ENCODE data around the gene KLHDC1. TPM values are rescaled to one million over a fixed set of nuclear protein-coding genes. Genes with fewer than 3 reads are reported as not detected.
A peak's percentile ranks its signal among the peaks of the same experiment; 100 is the strongest.

Gene KLHDC1
- total RNA-seq, 1 donor from 2014 or later = 1.1 TPM

- DNase-seq (ENCODE audit: low read depth) = peak; percentile 93
- H3K4me3 ChIP-seq (ENCODE audit: low read depth, low read length) = no peak overlapping the region
- no peaks in the 10 kb centered on the region for H3K36me3 ChIP-seq (ENCODE audit: control insufficient read depth, insufficient read depth, low read length)
- no peak for FAIRE-seq
- no peak for TF ChIP-seq CTCF (IDR thresholded peaks at IDR 0.05; ENCODE audit: insufficient read depth, low read length, severe bottlenecking)
- H3K27me3 ChIP-seq (ENCODE audit: control insufficient read depth, insufficient read depth, low read length) = no peaks in the 10 kb centered on the region
Measured at GRCh38 chr14:49754570-49755097, 61.7 kb downstream of the KLHDC1 start.

GRCh38 chr14:49755378-49755777 lies 62.5 kb downstream of the KLHDC1 start:
- FAIRE-seq = no peak
- DNase-seq (ENCODE audit: low read depth) = no peak
- no peak for TF ChIP-seq CTCF (IDR thresholded peaks at IDR 0.05; ENCODE audit: insufficient read depth, low read length, severe bottlenecking)
- H3K27me3 ChIP-seq (ENCODE audit: control insufficient read depth, insufficient read depth, low read length) = no peaks in the 10 kb centered on the region
- no peaks in the 10 kb centered on the region for H3K36me3 ChIP-seq (ENCODE audit: control insufficient read depth, insufficient read depth, low read length)
- no peak overlapping the region for H3K4me3 ChIP-seq (ENCODE audit: low read depth, low read length)

GRCh38 chr14:49761839-49762551 lies 69.1 kb downstream of the KLHDC1 start:
- no peak for FAIRE-seq
- no peaks in the 10 kb centered on the region for H3K27me3 ChIP-seq (ENCODE audit: control insufficient read depth, insufficient read depth, low read length)
- no peak for DNase-seq (ENCODE audit: low read depth)
- TF ChIP-seq CTCF (IDR thresholded peaks at IDR 0.05; ENCODE audit: insufficient read depth, low read length, severe bottlenecking) = no peak
- no peak overlapping the region for H3K4me3 ChIP-seq (ENCODE audit: low read depth, low read length)
- H3K36me3 ChIP-seq (ENCODE audit: control insufficient read depth, insufficient read depth, low read length) = no peaks in the 10 kb centered on the region

GRCh38 chr14:49766839-49767238 lies 73.9 kb downstream of the KLHDC1 start:
- FAIRE-seq (no peak), DNase-seq (ENCODE audit: low read depth) (peak; percentile 15)
- no peak for TF ChIP-seq CTCF (IDR thresholded peaks at IDR 0.05; ENCODE audit: insufficient read depth, low read length, severe bottlenecking)

GRCh38 chr14:49767270-49767570 lies 74.3 kb downstream of the KLHDC1 start:
- DNase-seq (ENCODE audit: low read depth) (no peak), FAIRE-seq (no peak)
- no peaks in the 10 kb centered on the region for H3K36me3 ChIP-seq (ENCODE audit: control insufficient read depth, insufficient read depth, low read length)
- H3K4me3 ChIP-seq (ENCODE audit: low read depth, low read length) = peak overlapping the region; percentile 82
- no peak for TF ChIP-seq CTCF (IDR thresholded peaks at IDR 0.05; ENCODE audit: insufficient read depth, low read length, severe bottlenecking)
- no peaks in the 10 kb centered on the region for H3K27me3 ChIP-seq (ENCODE audit: control insufficient read depth, insufficient read depth, low read length)

More at GRCh38 chr14:49766839-49767238, 73.9 kb downstream of the KLHDC1 start:
- H3K4me3 ChIP-seq (ENCODE audit: low read depth, low read length) = peak overlapping the region; percentile 82
- H3K36me3 ChIP-seq (ENCODE audit: control insufficient read depth, insufficient read depth, low read length) = no peaks in the 10 kb centered on the region
- H3K27me3 ChIP-seq (ENCODE audit: control insufficient read depth, insufficient read depth, low read length) = no peaks in the 10 kb centered on the region
